Measurements from ENCODE around the gene GPR157.

DNA sequence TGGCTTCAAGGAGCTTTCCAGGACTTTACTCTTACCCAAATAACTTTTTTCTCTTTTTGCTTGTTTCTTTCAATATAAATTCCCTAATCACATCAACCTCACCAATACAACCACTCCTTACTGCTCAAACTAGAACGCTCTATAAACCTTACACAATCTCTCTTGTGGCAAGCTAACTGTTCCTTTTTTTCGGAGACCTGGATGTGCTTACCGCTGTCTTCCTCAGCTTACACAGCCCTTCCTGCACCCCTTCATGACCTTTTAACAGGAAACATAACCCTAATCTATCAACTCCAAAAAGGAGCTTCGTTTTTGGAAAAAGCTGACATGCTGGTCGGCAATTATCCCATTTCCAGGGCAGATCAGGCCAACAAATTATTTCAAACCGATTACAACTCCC is 35.3 kb downstream of the GPR157 start:
- TF ChIP-seq ZNF565 (CRISPR knock-in tag; conservative IDR thresholded peaks at IDR 0.05; ENCODE audit: low read depth) (no peak), ZFP3 (CRISPR knock-in tag; IDR thresholded peaks at IDR 0.05) (no peak), ARNTL (CRISPR knock-in tag; IDR thresholded peaks at IDR 0.05; ENCODE audit: borderline replicate concordance, low read depth) (no peak), BACH2 (CRISPR knock-in tag; IDR thresholded peaks at IDR 0.05; ENCODE audit: borderline replicate concordance) (no peak), CSDC2 (CRISPR knock-in tag; IDR thresholded peaks at IDR 0.05) (no peak), ZFP30 (CRISPR knock-in tag; IDR thresholded peaks at IDR 0.05) (no peak), OSR1 (CRISPR knock-in tag; IDR thresholded peaks at IDR 0.05) (no peak), SNAI2 (CRISPR knock-in tag; IDR thresholded peaks at IDR 0.05) (no peak), TOX (CRISPR knock-in tag; IDR thresholded peaks at IDR 0.05; ENCODE audit: borderline replicate concordance) (no peak)
- TF ChIP-seq, protein P1, sequence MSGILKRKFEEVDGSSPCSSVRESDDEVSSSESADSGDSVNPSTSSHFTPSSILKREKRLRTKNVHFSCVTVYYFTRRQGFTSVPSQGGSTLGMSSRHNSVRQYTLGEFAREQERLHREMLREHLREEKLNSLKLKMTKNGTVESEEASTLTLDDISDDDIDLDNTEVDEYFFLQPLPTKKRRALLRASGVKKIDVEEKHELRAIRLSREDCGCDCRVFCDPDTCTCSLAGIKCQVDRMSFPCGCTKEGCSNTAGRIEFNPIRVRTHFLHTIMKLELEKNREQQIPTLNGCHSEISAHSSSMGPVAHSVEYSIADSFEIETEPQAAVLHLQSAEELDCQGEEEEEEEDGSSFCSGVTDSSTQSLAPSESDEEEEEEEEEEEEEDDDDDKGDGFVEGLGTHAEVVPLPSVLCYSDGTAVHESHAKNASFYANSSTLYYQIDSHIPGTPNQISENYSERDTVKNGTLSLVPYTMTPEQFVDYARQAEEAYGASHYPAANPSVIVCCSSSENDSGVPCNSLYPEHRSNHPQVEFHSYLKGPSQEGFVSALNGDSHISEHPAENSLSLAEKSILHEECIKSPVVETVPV (CRISPR knock-in tag; IDR thresholded peaks at IDR 0.05): no peak
- TF ChIP-seq, protein P2, sequence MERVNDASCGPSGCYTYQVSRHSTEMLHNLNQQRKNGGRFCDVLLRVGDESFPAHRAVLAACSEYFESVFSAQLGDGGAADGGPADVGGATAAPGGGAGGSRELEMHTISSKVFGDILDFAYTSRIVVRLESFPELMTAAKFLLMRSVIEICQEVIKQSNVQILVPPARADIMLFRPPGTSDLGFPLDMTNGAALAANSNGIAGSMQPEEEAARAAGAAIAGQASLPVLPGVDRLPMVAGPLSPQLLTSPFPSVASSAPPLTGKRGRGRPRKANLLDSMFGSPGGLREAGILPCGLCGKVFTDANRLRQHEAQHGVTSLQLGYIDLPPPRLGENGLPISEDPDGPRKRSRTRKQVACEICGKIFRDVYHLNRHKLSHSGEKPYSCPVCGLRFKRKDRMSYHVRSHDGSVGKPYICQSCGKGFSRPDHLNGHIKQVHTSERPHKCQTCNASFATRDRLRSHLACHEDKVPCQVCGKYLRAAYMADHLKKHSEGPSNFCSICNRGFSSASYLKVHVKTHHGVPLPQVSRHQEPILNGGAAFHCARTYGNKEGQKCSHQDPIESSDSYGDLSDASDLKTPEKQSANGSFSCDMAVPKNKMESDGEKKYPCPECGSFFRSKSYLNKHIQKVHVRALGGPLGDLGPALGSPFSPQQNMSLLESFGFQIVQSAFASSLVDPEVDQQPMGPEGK (CRISPR knock-in tag; IDR thresholded peaks at IDR 0.05; ENCODE audit: borderline replicate concordance): no peak
- TF ChIP-seq, protein P3, sequence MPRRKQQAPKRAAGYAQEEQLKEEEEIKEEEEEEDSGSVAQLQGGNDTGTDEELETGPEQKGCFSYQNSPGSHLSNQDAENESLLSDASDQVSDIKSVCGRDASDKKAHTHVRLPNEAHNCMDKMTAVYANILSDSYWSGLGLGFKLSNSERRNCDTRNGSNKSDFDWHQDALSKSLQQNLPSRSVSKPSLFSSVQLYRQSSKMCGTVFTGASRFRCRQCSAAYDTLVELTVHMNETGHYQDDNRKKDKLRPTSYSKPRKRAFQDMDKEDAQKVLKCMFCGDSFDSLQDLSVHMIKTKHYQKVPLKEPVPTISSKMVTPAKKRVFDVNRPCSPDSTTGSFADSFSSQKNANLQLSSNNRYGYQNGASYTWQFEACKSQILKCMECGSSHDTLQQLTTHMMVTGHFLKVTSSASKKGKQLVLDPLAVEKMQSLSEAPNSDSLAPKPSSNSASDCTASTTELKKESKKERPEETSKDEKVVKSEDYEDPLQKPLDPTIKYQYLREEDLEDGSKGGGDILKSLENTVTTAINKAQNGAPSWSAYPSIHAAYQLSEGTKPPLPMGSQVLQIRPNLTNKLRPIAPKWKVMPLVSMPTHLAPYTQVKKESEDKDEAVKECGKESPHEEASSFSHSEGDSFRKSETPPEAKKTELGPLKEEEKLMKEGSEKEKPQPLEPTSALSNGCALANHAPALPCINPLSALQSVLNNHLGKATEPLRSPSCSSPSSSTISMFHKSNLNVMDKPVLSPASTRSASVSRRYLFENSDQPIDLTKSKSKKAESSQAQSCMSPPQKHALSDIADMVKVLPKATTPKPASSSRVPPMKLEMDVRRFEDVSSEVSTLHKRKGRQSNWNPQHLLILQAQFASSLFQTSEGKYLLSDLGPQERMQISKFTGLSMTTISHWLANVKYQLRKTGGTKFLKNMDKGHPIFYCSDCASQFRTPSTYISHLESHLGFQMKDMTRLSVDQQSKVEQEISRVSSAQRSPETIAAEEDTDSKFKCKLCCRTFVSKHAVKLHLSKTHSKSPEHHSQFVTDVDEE (CRISPR knock-in tag; IDR thresholded peaks at IDR 0.05): no peak
- TF ChIP-seq, protein P4, sequence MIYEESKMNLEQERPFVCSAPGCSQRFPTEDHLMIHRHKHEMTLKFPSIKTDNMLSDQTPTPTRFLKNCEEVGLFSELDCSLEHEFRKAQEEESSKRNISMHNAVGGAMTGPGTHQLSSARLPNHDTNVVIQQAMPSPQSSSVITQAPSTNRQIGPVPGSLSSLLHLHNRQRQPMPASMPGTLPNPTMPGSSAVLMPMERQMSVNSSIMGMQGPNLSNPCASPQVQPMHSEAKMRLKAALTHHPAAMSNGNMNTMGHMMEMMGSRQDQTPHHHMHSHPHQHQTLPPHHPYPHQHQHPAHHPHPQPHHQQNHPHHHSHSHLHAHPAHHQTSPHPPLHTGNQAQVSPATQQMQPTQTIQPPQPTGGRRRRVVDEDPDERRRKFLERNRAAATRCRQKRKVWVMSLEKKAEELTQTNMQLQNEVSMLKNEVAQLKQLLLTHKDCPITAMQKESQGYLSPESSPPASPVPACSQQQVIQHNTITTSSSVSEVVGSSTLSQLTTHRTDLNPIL (CRISPR knock-in tag; IDR thresholded peaks at IDR 0.05; ENCODE audit: low read depth): no peak
